HL-60/S4 (cell line): Measurements from ENCODE around the gene LRRK1.

Experiments used
- in situ Hi-C: fragments of 300-500 bp; cut with MboI; formaldehyde crosslinking; loops from 2 replicates; pipeline ENCODE4 v1.14.3; 2022; ENCODE audit warnings: low sequenced_read_pairs

LRRK1 gene

DNA sequence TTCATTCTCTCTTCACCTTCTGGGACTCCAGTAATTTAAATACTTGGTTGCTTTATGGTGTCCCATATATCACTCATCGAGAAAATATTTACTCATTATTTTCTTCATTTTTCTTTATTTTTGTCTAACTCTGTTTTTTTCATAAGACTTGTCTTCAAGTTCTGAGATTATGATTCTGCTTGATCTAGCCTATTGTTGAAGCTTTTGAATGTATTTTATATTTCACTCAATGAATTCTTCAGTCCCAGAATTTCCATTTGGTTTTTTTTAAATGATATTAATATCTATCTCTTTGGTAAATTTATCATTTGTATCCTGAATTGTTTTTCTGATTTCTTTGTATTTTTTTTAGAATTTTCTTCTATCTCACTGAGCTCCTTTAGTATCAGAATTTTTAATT, 117.0 kb downstream of the LRRK1 start:
- in situ Hi-C loops = no loop called here

GRCh38 chr15:101037090-101037830, 118.1 kb downstream of the LRRK1 start:
- in situ Hi-C loops = no loop called here

DNA sequence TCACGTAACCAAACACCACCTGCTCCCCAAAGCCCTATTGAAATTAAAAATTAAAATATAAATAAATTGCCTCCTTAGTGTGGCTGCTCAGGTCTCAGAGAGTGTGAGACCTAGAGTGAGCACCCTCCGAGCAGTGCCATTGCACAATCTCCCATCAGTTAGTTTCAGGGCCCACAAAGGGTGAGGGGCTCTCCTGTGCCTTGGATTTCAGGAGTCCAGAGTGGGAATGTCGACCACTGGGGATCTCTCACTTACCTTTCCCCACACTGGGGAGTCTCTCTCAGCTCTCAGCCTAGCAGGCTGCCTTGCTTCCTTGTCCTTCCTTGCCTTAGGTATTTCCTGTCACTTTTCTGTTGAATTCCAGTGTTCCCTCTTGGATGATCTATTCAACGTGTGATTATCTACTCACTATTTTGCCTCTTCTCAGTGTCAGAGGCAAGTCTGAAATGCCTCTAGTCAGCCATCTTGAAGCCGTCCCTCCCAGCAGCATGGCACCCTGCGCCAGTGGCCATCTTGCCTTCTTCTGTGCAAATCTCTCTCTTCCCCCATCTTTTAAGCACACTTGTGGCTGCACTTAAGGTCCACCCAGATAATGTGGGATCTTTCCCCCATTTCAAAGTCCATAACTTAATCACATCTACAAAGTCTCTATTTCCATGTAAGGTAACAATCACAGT, 119.3 kb downstream of the LRRK1 start:
- in situ Hi-C loops = no loop called here

DNA sequence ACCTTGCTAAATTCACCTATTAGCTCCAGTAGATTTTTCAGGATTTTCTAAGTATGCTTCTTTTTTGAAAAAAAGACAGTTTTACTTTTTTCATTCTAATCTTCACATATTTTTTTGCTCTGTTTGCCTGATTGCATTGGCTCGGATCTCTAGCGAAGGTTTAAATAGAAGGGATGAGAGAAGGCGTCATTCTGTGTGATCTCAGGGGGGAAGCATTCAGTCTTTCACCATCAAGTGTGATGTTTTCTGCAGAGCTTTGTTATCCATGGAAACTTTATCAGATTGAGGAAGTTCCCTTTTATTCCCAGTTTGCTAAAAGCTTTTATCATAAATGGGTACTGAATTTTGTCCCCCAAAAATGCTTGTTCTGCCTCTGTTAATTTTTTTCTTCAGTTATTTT, 120.3 kb downstream of the LRRK1 start:
- in situ Hi-C loops = no loop called here

DNA sequence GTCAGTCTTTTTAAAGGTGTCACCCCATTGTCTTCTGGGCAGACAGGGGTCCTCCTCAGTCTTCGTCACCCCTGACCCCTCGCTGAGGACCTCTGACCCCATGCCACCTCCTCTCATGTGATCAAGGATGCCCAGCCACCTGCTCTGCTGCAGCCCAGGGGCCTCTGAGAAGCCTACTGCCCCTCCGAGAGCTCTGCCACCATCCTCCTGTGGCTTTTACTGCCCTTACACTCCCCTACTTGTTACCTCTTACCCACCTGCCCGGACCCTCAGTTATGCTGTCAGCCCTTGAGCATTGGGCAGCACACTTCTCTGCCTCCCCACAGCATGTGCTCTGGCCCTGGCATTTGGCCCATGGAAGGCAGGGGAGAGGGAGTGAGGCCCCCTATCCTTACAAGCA, 123.2 kb downstream of the LRRK1 start:
- in situ Hi-C loops = no loop called here

DNA sequence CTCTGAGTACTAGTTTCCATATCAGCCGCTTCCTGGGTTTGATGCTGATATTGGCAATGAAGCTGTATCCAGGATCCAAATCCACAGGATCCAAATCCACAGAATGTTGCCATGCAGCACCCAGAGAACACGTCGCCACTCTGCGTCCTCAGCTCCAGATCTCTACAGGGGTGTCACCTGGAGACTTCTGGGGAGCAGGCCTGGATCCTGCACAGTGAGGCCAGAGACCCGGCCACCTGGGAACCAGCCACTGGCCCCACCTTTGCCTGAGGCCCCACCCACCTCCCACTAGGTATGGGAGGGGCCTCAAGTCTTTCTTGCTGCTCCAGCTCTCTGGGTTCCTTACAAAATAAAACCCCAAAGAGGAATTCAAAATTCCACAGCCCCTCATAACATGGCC, 123.9 kb downstream of the LRRK1 start:
- in situ Hi-C loops = no loop called here

DNA sequence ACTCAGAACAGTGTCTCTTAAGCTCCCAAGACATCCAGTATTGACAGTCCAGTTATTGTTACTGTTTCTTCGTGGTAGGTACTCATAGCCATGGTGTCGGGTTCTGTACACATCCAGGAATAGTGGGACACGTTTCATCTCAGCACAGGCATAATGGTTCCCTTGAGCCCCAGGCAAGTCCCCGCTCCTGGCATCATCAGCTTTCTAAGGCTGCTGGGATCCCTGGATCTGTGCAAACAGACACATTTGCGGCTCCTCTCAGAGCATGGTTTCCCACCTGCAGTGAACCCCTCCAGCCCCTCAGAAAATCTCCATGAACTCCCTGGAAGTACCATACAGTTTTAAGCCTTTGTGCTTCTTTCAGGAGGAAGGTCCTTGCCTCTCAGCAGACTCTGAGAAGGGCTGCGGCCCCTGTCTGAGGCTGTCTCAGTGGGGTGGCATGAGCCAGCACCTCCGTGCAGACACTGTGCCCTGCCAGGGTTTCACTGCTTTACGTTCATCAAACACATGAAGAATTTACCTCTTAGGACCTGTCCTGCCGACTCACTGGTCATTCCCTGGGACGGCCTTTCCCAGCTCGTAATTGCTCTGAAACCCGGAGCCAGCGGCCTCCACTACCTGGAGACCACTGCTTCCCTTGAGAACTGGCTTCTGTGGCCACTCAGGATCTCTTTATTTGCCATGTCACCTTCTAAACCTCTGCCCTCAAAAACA, 124.9 kb downstream of the LRRK1 start:
- in situ Hi-C loops = no loop called here

DNA sequence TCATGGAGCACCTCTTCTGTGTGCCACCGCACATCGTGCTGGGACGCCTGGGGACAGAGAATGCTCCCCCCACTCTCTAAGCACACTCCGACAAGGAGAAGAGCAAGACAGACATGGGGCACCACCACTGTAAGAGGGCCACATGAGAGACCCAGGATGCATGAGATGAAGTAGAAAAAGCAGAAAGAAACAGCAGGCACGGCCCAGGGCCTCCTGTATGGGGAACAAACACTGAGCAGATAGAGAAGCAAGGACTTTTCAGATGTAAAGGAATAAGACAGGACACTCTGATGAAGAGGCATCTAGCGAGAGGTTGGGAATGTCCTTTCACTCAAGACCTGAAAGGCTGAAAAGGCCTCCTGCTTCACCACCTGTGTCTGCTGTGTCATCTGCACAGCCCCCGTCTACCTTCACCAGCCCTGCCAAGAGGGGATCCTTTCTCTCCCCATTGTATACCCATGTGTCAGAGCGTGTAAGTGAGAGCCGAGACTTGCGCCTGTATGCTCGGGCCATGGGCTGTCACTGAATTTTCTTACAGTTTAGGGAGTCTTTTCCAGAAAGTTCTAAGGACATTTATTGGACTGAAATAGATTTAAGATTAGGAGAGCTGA, 125.6 kb downstream of the LRRK1 start:
- in situ Hi-C loops = no loop called here

- in situ Hi-C loops = no loop called here
These were observed 126.1 kb downstream of the LRRK1 start for GRCh38 chr15:101045236-101045646.

- in situ Hi-C loops = no loop called here
These were observed 126.9 kb downstream of the LRRK1 start for GRCh38 chr15:101045835-101046691.

GRCh38 chr15:101046826-101047225, 127.7 kb downstream of the LRRK1 start:
- in situ Hi-C loops = no loop called here

DNA sequence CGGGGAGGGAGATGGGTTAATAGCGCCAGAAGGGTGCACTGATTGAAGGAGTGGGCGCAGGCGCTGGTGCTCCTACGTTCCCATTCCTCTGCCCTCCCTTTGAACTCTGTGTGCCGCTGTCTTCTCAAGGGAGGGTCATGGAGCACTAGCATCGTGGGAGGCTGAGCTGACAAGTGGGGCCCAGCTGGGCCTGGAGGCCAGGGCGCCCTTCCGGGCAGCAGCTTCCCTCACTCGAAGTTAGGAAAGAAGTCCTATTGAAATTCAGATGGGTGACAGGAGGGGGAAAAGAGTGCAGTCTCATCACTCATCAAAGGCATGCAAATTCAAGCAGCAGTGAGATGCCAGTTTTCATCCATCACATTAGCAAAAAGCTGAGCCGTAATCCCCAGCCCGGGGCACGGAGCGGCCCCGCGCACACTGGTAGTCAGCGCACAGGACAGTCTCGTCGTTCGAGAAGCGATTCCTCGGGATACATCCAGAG, 128.2 kb downstream of the LRRK1 start:
- in situ Hi-C loops = no loop called here

GRCh38 chr15:101048176-101048575, 129.0 kb downstream of the LRRK1 start:
- in situ Hi-C loops = no loop called here

- in situ Hi-C loops = no loop called here
These were observed 129.4 kb downstream of the LRRK1 start for GRCh38 chr15:101048581-101049030.

DNA sequence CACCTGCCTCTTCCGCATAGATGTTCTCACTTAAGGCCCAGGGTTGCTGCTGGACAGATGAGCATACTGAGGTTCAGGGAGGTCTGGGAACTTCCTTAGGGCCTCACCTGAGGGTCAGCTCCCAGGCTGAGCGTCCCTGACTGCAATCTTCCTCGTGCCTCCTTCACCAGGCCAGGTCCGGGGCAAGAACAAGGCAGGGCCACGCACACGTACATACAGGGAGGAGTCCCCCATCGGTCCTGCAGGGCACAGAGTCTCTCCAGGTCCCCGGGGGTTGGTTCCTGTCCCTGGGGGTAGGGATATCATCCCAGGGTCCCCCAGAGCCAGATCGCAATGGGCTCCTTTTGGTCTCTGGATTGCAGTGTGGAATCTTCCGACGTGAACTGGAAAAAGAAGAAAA, 130.1 kb downstream of the LRRK1 start:
- in situ Hi-C loops = no loop called here

DNA sequence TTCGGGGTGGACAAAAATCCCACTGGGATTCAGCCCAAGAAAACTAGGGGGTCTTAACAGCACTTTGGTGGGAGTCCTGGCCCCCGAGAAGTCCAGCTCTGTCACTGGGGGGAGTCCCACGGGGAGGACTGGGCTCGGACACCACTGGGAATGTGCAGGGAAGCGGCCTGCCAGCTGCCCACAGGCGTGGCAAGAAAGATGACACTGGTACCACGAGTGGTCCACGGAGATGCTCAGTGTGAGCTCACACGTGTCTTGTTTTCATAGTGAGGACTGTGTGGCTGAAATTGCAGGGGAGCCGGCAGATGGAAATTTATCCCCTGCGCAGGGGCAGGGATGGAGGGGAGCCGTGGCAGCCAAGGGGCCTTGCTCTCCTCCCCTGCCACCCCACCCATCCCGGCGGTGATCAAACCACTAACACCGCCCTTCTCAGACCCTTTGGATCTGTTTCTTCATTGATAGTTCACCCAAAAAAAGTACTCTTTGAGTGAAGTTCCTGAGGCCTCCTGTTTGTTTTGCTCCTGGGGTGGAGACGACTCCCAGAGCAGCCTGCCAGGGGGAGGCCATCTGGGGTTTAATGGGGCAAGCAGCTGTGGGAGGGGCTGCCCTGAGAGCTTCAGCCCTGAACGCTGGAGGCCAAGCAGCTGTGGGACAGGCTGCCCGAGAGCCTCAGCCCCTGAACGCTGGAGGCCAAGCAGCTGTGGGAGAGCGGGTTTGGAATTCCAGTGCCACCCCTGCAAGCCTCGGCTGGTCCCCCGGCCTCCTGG, 130.9 kb downstream of the LRRK1 start:
- in situ Hi-C loops = no loop called here

DNA sequence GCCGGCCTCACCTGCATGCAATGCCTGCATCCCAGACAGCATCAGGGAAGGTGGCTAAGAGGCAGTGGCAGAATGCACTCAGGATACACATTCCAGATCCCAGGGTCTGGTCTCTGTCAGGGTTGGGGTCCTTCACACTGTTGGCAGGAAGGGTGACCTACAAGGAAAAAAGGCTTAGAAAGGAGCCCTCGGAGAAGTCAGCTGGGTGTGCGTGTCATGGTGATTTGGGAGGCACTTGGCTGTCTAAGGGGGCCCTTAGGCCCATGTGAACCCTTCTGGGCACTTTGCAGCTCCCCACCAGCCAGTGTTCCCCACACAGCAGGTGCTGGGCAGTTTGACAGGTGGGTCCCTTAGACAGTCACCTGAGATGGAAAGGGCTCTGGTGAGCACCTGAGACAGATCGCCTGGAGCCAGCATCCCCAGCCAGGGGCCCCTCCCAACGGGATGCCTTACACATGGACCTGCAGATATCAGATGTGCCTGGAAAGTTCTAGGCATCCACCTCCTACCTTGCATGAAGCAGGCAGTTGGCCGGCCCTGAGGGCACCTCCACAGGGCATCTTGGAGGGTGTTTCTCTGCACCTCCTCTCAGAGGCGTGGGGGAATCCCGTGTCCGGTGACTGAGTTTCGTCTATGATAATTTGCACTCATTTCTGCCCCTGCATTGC, 131.6 kb downstream of the LRRK1 start:
- in situ Hi-C loops = no loop called here

- in situ Hi-C loops = no loop called here
These were observed 132.3 kb downstream of the LRRK1 start for GRCh38 chr15:101051291-101052030.
